Brain microvascular endothelial cell (primary cell): Measurements from ENCODE around the gene HSD11B1L.

Experiments used
- DNase-seq: peaks from one replicate; pipeline ENCODE4 v3.0.0-alpha.2; 2020
- H3K27ac ChIP-seq: fragments of 250-450 bp; sonication (Bioruptor Pico); 2 replicates; pipeline ENCODE4 v1.5.1; 2020; ENCODE audit warnings: mild to moderate bottlenecking, moderate library complexity
- H3K27me3 ChIP-seq: fragments of 250-450 bp; sonication (Bioruptor Pico); replicated peaks from 2 replicates; pipeline ENCODE4 v1.5.1; 2020; ENCODE audit warnings: mild to moderate bottlenecking
- H3K36me3 ChIP-seq: fragments of 250-450 bp; sonication (Bioruptor Pico); replicated peaks from 2 replicates; pipeline ENCODE4 v1.5.1; 2020; ENCODE audit warnings: mild to moderate bottlenecking
- H3K4me3 ChIP-seq: 2 replicates; pipeline ENCODE4 v1.5.1; 2011; ENCODE audit warnings: low read depth, mild to moderate bottlenecking, control low read depth, low read length, moderate library complexity
- CTCF ChIP-seq: IDR thresholded peaks from 2 replicates; pipeline ENCODE4 v1.5.1; 2011; ENCODE audit warnings: low read depth, mild to moderate bottlenecking, moderate library complexity, low read length, control low read depth, inconsistent platforms; ENCODE audit errors: missing control alignments
- in situ Hi-C: cut with HindIII; loops from 2 replicates; pipeline ENCODE4 v1.10.0; 2017; ENCODE audit warnings: low sequenced_read_pairs, low pct_ligation_motif_present

The HSD11B1L gene

GRCh38 chr19:5693195-5694166, 12.7 kb downstream of the HSD11B1L start:
- Histone ChIP-seq H3K27ac (no peak overlapping the region), H3K27me3 (no peaks in the 10 kb centered on the region), H3K4me3 (no peak overlapping the region), H3K36me3 (peaks cover 67% of the 10 kb centered on the region)
- in situ Hi-C loops = no loop called here
- no peak for DNase-seq
- TF ChIP-seq CTCF = no peak

- Histone ChIP-seq H3K36me3 (peaks cover 75% of the 10 kb centered on the region), H3K27ac (no peak overlapping the region), H3K27me3 (no peaks in the 10 kb centered on the region), H3K4me3 (no peak overlapping the region)
- in situ Hi-C loops = no loop called here
- no peak for DNase-seq
- TF ChIP-seq CTCF = no peak
Measured at GRCh38 chr19:5694167-5694955, 13.5 kb downstream of the HSD11B1L start.

GRCh38 chr19:5694956-5695648, 14.3 kb downstream of the HSD11B1L start:
- Histone ChIP-seq H3K27me3 (no peaks in the 10 kb centered on the region), H3K36me3 (peaks cover 75% of the 10 kb centered on the region), H3K4me3 (no peak overlapping the region), H3K27ac (no peak overlapping the region)
- no peak for DNase-seq
- TF ChIP-seq CTCF = no peak
- in situ Hi-C loops = no loop called here

GRCh38 chr19:5695649-5696195, 14.9 kb downstream of the HSD11B1L start:
- DNase-seq = no peak
- no peak for TF ChIP-seq CTCF
- no peak overlapping the region for H3K4me3 ChIP-seq
- in situ Hi-C loops = no loop called here
- no peak overlapping the region for H3K27ac ChIP-seq
- no peaks in the 10 kb centered on the region for H3K27me3 ChIP-seq
- peaks cover 81% of the 10 kb centered on the region for H3K36me3 ChIP-seq

- TF ChIP-seq CTCF = no peak
- Histone ChIP-seq H3K27ac (no peak overlapping the region), H3K36me3 (peaks cover 82% of the 10 kb centered on the region), H3K4me3 (no peak overlapping the region), H3K27me3 (no peaks in the 10 kb centered on the region)
- in situ Hi-C loops = no loop called here
- DNase-seq = no peak
Measured at GRCh38 chr19:5696196-5697021, 15.6 kb downstream of the HSD11B1L start.
